ENCODE measurements around the gene USH2A.

GRCh38 chr1:215661033-215661432, 762.2 kb downstream of the USH2A start:
- TF ChIP-seq REST (IDR thresholded peaks at IDR 0.05; ENCODE audit: low read depth, low read length) = no peak
- no peak for TF ChIP-seq RFX5 (IDR thresholded peaks at IDR 0.05; ENCODE audit: low read length)
- TF ChIP-seq TCF12 (IDR thresholded peaks at IDR 0.05) = no peak
- no peak for TF ChIP-seq CTCF (IDR thresholded peaks at IDR 0.05)
- TF ChIP-seq USF2 (IDR thresholded peaks at IDR 0.05; ENCODE audit: borderline replicate concordance, low read depth, low read length) = no peak
- TF ChIP-seq EZH2phosphoT487 (IDR thresholded peaks at IDR 0.05; ENCODE audit: borderline replicate concordance, low read depth) = no peak
